ENCODE measurements around the gene KLHL2.
"Not testable (repeated sequence)": the region's sequence is repeated elsewhere in the genome, so short reads cannot be mapped to it uniquely, and the experiment has no call there.

Gene KLHL2

DNA sequence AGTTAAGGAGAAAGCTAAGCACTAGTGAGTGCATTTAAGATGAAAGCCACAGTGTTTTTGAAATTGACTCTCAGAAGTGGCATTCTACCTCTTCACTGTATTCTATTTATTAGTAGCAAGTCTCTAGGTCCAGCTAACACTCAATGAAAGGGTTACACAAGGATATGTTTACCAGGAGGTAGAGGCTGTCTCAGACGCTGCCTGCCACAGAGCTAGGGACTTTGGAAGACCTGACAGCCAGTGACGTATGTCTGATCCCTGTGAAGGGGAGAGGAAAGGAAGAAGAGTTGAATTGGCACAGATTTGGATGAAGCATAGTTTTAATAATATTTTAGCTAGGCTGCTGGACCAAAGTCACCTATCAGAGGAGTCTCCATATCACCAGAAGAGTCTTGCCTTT is 36.5 kb upstream of the KLHL2 start:
- Histone ChIP-seq H2AFZ (ENCODE audit: low read depth) (no peak overlapping the region), H3K27me3 (ENCODE audit: insufficient read depth, low read depth) (no peaks in the 10 kb centered on the region), H3K36me3 (ENCODE audit: insufficient read depth) (no peaks in the 10 kb centered on the region)

GRCh38 chr4:165175470-165175869 is 31.9 kb upstream of the KLHL2 start:
- H3K27ac ChIP-seq; H3K4me3 ChIP-seq (IDR thresholded peaks at IDR 0.05; ENCODE audit: insufficient read depth, low read depth, low read length); H3K36me3 ChIP-seq (ENCODE audit: insufficient read depth); H3K4me1 ChIP-seq (ENCODE audit: low read depth, poor library complexity, severe bottlenecking); H3K27me3 ChIP-seq (ENCODE audit: insufficient read depth, low read depth); H2AFZ ChIP-seq (ENCODE audit: low read depth); H3K79me2 ChIP-seq (ENCODE audit: insufficient read depth, low read depth); H4K20me1 ChIP-seq (ENCODE audit: insufficient read depth); H3K4me2 ChIP-seq; H3K9ac ChIP-seq: not testable (repeated sequence)

More for the DNA sequence above, 36.5 kb upstream of the KLHL2 start:
- Histone ChIP-seq H3K4me1 (ENCODE audit: low read depth, poor library complexity, severe bottlenecking) (no peaks in the 10 kb centered on the region), H3K27ac (no peak overlapping the region), H3K4me3 (IDR thresholded peaks at IDR 0.05; ENCODE audit: insufficient read depth, low read depth, low read length) (no peak overlapping the region), H3K79me2 (ENCODE audit: insufficient read depth, low read depth) (no peaks in the 10 kb centered on the region), H4K20me1 (ENCODE audit: insufficient read depth) (no peaks in the 10 kb centered on the region), H3K9ac (no peak overlapping the region), H3K4me2 (no peak overlapping the region)
- TF ChIP-seq CTCF (conservative IDR thresholded peaks at IDR 0.05; ENCODE audit: low read depth, low read length) = no peak

GRCh38 chr4:165175879-165176278 is 31.5 kb upstream of the KLHL2 start:
- H3K4me1 ChIP-seq (ENCODE audit: low read depth, poor library complexity, severe bottlenecking) = no peaks in the 10 kb centered on the region
- no peaks in the 10 kb centered on the region for H3K27me3 ChIP-seq (ENCODE audit: insufficient read depth, low read depth)
- H4K20me1 ChIP-seq (ENCODE audit: insufficient read depth) = no peaks in the 10 kb centered on the region
- no peak overlapping the region for H3K27ac ChIP-seq
- no peaks in the 10 kb centered on the region for H3K79me2 ChIP-seq (ENCODE audit: insufficient read depth, low read depth)
- no peak overlapping the region for H3K9ac ChIP-seq
- no peak overlapping the region for H3K4me3 ChIP-seq (IDR thresholded peaks at IDR 0.05; ENCODE audit: insufficient read depth, low read depth, low read length)
- H2AFZ ChIP-seq (ENCODE audit: low read depth) = no peak overlapping the region
- H3K36me3 ChIP-seq (ENCODE audit: insufficient read depth) = no peaks in the 10 kb centered on the region
- no peak for TF ChIP-seq CTCF (conservative IDR thresholded peaks at IDR 0.05; ENCODE audit: low read depth, low read length)
- no peak overlapping the region for H3K4me2 ChIP-seq

DNA sequence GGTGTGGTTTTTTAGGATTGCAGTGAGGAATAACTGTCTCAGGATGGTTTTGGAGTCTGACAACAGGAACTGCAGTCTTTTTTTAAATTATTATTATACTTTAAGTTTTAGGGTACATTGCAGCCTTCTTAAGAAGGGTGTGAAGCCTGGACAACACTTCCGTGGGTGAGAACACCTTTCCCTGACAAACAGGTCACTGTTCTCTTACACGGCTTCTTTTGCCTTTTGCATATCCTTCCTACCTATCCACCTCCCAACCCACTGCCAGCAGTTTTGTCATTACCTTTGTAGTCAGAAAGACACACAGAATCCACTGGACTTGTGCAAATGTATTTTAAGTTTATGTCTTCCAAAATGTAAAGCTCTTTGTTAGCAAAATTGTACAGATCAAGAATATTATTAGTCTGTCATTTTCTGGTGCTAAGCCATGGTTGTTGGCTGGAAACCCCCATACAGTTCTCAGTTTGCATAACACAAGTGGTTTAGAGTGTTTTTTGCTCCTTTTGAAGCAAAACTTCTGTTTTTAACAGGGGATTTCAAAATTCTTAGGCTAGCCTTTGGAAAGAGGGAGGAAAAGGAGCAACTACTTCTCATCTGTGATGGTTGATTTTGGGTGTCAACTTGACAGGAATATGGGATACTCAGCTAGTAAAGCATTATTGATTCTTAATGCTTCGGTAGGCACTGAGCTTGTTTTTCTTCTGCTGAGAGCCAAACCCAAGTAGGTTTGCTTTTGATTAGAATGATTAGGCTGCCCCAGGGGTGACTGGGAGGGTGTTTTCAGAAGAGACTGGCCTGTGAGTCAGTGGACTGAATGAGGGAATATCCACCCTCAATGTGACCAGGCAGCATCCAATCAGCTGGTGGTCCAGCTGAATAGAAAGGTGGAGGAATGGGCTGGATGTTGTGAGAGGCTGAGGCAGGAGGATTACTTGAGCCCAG is 29.4 kb upstream of the KLHL2 start:
- Histone ChIP-seq H4K20me1 (ENCODE audit: insufficient read depth) (no peaks in the 10 kb centered on the region), H3K4me2 (no peak overlapping the region), H2AFZ (ENCODE audit: low read depth) (no peak overlapping the region), H3K4me3 (IDR thresholded peaks at IDR 0.05; ENCODE audit: insufficient read depth, low read depth, low read length) (no peak overlapping the region), H3K27ac (no peak overlapping the region), H3K36me3 (ENCODE audit: insufficient read depth) (no peaks in the 10 kb centered on the region), H3K79me2 (ENCODE audit: insufficient read depth, low read depth) (no peaks in the 10 kb centered on the region), H3K4me1 (ENCODE audit: low read depth, poor library complexity, severe bottlenecking) (no peaks in the 10 kb centered on the region), H3K27me3 (ENCODE audit: insufficient read depth, low read depth) (no peaks in the 10 kb centered on the region), H3K9ac (no peak overlapping the region)
- TF ChIP-seq CTCF (conservative IDR thresholded peaks at IDR 0.05; ENCODE audit: low read depth, low read length) = no peak

DNA sequence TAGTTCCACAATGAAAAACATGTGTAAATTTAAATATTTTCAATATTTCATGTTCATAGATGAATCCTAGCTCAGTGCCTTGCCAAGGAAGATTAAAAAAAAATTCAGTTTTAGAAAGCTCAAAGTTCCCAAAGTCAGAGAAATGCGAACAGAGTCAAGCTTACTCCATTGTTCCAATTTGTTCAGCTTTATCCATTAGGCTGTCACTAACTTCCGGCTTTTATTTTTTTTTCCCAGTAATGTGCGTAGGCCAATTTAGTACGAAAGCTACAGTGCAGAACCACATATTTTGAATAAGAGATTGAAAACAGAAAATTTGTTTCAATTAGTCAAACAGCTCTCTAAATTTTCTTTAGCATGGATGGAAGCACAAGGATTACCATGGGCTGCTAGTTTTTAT is 23.1 kb upstream of the KLHL2 start:
- Histone ChIP-seq H3K4me1 (ENCODE audit: low read depth, poor library complexity, severe bottlenecking) (no peaks in the 10 kb centered on the region), H3K27ac (no peak overlapping the region), H3K79me2 (ENCODE audit: insufficient read depth, low read depth) (no peaks in the 10 kb centered on the region), H2AFZ (ENCODE audit: low read depth) (no peak overlapping the region), H3K4me2 (no peak overlapping the region), H3K36me3 (ENCODE audit: insufficient read depth) (no peaks in the 10 kb centered on the region), H3K27me3 (ENCODE audit: insufficient read depth, low read depth) (no peaks in the 10 kb centered on the region), H3K9ac (no peak overlapping the region), H4K20me1 (ENCODE audit: insufficient read depth) (no peaks in the 10 kb centered on the region), H3K4me3 (IDR thresholded peaks at IDR 0.05; ENCODE audit: insufficient read depth, low read depth, low read length) (no peak overlapping the region)
- TF ChIP-seq CTCF (conservative IDR thresholded peaks at IDR 0.05; ENCODE audit: low read depth, low read length) = no peak

DNA sequence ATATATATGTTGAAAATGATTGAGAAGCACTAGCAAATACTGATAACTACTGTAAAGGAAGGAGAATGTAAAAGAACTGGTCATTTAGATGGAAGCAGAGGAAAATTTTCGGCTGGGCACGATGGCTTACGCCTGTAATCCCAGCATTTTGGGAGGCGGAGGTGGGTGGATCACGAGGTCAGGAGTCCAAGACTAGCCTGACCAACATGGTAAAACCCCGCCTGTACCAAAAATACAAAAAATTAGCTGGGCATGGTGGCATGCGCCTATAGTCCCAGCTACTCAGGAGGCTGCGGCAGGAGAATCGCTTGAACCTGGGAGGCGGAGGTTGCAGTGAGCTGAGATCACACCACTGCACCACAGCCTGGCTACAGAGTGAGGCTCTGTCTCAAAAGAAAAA is 22.4 kb upstream of the KLHL2 start:
- H3K9ac ChIP-seq; H3K4me3 ChIP-seq (IDR thresholded peaks at IDR 0.05; ENCODE audit: insufficient read depth, low read depth, low read length); H4K20me1 ChIP-seq (ENCODE audit: insufficient read depth); H3K79me2 ChIP-seq (ENCODE audit: insufficient read depth, low read depth); H2AFZ ChIP-seq (ENCODE audit: low read depth); H3K4me2 ChIP-seq; H3K4me1 ChIP-seq (ENCODE audit: low read depth, poor library complexity, severe bottlenecking); H3K36me3 ChIP-seq (ENCODE audit: insufficient read depth); H3K27ac ChIP-seq; H3K27me3 ChIP-seq (ENCODE audit: insufficient read depth, low read depth): not testable (repeated sequence)
